GM18520 (cell line): Measurements from ENCODE around the gene CGB8.

Experiments used
- ATAC-seq: cut with Tn5 transposase; IDR thresholded peaks from one replicate; pipeline ENCODE4 v1.9.1; 2021; ENCODE audit not compliant: unreplicated experiment

Gene CGB8

GRCh38 chr19:49010453-49010852 is 38.5 kb downstream of the CGB8 start:
- no peak for ATAC-seq

- ATAC-seq: no peak
Measured at GRCh38 chr19:49009828-49010227, 39.1 kb downstream of the CGB8 start.

- ATAC-seq: no peak
Measured at GRCh38 chr19:49006905-49007304, 42.0 kb downstream of the CGB8 start.

- no peak for ATAC-seq
Measured at GRCh38 chr19:49004964-49005614, 43.8 kb downstream of the CGB8 start.

- no peak for ATAC-seq
Measured at GRCh38 chr19:49004133-49004532, 44.8 kb downstream of the CGB8 start.

- ATAC-seq: no peak
Measured at GRCh38 chr19:48999481-49000325, 49.2 kb downstream of the CGB8 start.

- no peak for ATAC-seq
Measured at GRCh38 chr19:48997972-48998371, 50.9 kb downstream of the CGB8 start.
